ENCODE results near the gene ZNF678.

GRCh38 chr1:227612658-227613057 lies 49.3 kb downstream of the ZNF678 start:
- TF ChIP-seq ELK1 (IDR thresholded peaks at IDR 0.05; ENCODE audit: borderline replicate concordance, low read depth, low read length) (no peak), CTCF (conservative IDR thresholded peaks at IDR 0.05; ENCODE audit: low read depth, low read length) (no peak), POLR2A (IDR thresholded peaks at IDR 0.05; ENCODE audit: low read depth, low read length) (no peak), MAFK (IDR thresholded peaks at IDR 0.05; ENCODE audit: low read depth, low read length) (no peak), RFX5 (IDR thresholded peaks at IDR 0.05; ENCODE audit: low read depth, low read length) (no peak), BHLHE40 (IDR thresholded peaks at IDR 0.05; ENCODE audit: low read depth, low read length) (no peak), MAZ (IDR thresholded peaks at IDR 0.05; ENCODE audit: borderline replicate concordance, low read depth, low read length) (no peak), SMC3 (IDR thresholded peaks at IDR 0.05; ENCODE audit: low read depth, low read length) (no peak), USF2 (IDR thresholded peaks at IDR 0.05; ENCODE audit: low read depth, low read length) (no peak), RCOR1 (IDR thresholded peaks at IDR 0.05; ENCODE audit: insufficient replicate concordance, low read length) (no peak), CHD1 (IDR thresholded peaks at IDR 0.05; ENCODE audit: low read depth, low read length) (no peak), CEBPB (IDR thresholded peaks at IDR 0.05; ENCODE audit: low read depth, low read length) (no peak)
